ENCODE results near the gene SRSF10.
"Not testable (repeated sequence)": the region's sequence is repeated elsewhere in the genome, so short reads cannot be mapped to it uniquely, and the experiment has no call there.

SRSF10 gene

DNA sequence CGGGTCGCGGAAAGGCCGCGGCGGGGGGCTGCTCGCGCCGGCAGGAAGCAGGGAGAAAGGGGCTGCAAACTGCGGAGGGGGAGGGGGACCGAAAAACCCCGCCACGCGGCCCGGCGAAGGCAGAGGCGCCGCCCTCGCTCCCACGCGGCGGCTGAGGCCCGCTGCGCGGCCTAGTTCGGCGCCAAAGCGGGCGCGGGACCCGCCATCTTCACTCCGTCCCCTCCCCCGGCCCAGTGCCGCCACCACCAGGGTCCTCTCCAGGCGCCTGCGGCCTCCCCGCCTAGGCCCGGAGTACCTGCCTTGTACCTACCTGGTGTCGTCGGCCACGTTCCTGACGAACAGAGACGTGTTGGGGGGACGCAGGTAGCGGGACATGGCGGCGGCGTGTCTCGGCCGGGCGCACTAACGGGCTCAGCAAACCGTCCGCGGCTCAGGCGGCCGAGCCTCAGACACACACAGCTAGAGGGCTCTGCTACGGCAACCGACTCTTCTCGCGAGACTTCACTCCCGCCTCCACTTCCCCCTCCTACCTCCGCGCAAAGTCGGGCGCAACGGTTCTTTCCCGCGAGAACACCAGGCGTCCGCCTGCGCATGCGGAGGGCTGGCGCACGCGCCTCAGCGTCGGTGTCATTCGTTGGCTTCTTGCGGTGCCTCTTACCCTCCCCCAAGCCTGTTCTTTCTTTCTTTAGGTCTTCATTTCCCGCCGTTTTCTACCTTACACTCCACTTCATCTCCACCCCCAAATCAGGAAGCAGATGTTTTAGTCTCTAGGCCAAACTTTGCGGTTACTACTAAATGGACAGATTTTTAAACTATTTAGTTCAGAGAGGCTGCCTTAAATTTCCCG, at the start of gene SRSF10:
SRSF10 (minus strand) TSS at position 447 of the 847 bp plus-strand sequence; CDS start at position 375, 72 bp downstream.
- DNase-seq = peak; percentile 99 to 100

DNA sequence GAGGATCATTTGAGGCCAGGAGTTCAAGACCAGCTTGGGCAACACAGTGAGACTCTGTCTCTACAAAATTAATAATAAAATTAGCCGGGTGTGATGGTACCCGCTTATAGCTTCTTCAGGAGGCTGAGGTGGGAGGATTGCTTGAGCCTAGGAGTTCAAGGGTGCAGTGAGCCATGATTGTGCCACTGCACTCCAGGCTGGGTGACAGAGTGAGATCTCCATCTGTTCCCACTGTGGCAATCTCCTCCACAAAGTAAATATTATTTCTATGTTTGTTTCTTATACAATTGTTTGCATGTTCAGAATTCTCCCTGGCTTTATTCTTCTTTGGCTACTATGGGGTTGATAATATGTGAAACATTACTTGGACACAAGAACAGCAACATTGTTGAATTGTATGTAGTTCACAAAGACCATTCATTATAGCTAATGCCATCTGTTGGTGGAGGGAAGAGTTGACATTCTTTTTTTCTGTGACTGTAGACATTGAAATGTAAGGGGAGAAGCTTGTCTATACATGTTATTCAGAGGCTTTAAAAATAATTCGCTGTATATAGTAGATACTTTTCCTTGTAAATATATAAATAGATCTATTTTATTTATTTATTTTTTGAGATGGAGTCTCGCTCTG, 47.8 kb upstream of the SRSF10 start:
- DNase-seq = peak; percentile 28 to 51

DNA sequence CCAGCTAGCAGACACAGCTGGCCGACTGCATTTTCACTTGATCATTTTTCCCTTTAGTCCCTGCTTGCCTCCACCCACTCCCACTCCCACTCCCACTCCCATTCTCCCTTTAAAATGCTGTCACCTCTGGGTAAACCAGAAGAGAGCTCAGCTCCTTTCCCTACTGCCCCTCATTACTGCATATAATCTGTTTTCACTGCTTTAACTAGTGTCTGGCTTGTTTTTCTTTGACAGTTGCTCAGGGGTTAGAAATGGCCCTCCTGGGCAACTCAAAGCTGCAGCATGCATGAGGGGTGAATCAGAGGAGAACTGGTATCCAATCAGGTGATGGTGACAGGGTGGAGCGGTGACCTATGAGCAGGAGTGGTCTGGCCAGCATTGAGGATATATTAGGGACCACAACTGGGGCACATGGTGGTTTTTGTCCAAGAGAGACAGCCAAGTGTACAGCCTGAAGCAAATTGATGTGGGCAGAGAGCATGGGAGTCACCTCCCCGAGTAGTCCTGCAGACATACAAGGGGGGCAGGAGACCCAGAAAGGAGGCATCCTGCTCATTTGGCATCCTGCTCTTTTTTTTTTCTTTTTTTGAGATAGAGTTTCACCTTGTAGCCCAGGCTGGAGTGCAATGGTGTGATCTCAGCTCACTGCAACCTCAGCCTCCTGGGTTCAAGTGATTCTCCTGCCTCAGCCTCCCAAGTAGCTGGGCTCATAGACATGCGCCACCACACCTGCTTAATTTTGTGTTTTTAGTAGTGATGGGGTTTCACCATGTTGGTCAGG, 42.6 kb upstream of the SRSF10 start:
- no peak for DNase-seq

DNA sequence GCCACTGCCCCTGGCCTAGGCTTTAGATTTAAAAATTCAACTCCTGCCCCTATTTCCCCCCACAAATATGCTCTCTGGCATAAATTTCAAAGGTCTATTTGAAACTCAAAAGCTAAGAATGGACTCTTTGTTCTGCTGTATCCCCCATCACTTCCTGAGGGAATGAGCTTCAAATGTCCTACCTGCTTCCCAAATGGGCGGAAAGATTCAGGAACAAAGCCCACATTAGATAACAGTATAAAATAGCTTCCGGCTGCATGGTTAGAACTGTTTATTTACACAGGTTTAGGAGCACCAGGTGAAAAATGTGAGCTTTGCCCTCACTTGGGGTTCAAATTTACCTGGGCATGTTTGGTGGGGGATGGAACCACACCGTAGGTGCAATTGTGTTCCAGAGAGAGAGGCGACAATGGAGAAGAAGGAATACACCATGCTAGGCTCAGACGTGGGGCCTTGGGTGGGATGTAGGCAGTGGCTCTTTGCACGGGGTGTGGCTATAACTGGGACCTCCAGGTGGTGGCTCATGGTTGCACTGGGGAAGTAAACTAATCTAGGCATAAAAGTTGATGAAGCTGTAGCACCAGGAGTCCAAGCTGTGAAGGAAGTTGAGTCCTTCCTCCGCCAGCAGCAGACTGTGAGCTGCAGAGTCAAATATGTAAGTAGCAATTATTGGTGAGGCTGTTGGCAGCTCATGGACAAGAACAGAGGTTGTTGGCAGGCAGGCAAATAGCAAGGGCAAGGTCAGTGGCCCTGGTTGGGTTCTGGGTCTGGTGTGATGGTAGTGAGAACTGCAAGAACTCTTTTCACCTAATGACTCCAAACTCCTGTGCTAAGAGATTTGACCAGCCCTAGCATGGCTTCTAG, 41.5 kb upstream of the SRSF10 start:
- no peak for DNase-seq

DNA sequence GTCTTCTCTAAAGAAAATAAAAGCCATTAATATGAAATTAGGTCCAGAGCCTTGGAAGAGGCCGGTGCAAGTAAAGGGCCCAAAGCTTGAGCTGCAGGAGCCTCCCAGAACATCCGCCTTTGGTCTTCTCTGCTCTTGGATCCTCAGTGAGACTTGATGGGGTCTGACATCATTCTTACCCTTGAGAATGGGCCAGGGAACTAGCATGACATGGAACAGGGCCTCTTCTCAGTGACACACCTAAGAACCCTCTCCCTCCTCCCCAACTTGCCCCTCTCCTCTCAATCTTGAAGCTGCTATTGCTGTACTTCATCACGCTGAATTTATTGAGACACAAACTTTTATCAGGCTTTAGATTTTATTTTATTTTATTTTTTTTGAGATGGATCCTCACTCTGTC, 40.3 kb upstream of the SRSF10 start:
- no peak for DNase-seq

DNA sequence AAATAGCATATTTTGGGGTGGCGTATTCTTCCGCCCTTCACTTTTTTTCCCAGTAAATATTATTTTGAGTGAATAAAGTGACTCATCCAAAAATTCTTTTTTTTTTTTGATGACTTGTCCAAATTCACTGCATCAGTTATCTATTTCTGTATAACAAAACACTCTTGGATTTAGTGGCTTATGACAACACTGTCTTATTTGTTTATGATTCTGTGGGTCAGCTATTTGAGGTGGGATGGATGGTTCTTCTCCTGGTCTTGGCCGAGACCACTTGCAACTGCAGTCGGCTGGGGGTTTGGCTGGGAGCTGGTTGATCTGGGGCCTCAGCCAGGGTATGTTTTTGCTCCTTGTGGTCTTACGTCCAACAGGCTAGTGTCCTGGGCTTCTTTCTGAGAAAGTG, 39.9 kb upstream of the SRSF10 start:
- no peak for DNase-seq

DNA sequence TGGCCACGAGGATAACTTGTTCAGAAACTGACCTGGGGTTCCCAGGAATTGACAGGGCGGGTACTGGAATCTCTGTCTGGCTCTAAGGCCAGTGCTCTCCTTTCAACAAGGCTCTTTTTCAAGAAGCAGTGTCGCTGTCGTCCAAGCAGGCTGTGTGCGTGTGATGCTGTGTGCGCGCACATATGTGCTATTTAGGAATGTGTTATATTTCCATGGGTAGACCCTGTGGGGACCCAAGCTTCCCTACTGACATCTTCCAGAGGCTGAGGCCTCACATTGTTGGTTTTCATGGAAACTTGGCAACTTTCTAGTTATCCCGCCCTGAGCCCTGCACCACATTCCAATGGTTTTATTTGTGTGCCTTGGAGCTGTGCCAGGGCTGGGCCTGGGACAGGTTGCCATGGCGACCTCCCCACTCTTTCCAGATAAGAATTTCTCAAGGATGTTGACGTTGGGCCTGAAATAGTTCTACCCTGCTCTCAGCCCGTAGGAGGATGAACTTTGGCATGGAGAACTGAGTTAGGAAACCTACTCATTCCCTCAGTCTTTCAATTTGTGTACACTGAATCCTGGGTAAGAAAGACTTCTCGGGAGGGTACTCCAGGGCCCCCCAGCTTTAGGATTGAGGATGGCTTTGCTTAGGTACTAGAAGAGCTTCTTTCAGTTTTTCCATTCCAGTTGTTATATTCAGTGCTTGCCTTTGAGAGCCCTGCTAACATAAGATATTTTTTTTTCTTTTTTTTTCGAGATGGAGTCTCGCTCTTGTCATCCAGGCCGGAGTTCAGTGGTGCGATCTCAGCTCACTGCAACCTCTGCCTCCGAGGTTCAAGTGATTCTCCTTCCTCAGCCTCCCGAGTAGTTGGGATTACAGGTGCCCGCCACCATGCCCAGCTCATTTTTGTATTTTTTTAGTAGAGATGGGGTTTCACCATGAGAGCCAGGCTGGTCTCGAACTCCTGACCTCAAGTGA, 38.8 kb upstream of the SRSF10 start:
- peak; percentile 22 to 91 for DNase-seq

DNA sequence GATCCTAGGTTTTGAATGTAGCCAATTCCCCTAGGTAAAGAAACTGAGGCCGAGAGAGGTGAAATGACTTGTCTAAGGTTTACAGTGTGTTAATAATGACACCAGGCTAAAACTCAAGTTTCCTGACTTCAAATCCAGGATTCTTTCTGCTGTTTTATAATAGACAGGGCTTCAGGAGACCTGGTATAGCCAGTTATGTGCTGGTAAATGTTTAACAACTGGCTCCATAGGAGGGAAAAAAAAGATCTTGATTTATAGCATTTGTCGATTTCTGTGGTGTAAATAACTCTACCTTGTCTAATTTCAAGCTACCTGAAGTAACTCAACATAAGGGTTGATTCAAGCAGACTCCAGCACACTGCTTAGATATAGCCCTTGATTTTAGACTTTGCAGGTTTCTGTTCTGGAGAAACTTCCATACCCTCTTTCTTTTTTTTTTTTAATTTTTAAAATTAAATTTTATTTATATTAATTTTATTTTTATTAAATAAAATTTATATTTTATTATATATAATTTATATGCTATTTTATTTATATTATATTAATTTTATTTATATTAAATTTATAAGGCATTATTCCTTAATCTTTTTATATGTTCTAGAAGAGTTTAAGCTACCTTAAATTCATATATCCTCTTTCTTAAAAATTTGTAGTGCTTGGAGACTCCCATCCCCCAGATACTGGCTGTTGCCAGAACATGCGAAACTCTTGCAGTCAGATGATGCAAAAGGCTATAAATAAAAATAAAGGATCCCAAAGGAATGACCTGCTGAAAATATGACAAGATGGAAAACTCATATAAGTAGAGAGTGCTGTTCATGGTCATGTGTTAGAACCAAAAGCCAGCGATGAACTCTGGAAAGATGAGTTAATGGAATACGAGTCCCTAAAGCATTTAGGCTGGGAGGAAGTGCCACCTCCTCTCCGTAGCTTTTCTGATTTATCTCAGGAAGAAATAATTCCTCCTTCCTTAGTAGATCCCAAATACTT, 35.4 kb upstream of the SRSF10 start:
- no peak for DNase-seq

DNA sequence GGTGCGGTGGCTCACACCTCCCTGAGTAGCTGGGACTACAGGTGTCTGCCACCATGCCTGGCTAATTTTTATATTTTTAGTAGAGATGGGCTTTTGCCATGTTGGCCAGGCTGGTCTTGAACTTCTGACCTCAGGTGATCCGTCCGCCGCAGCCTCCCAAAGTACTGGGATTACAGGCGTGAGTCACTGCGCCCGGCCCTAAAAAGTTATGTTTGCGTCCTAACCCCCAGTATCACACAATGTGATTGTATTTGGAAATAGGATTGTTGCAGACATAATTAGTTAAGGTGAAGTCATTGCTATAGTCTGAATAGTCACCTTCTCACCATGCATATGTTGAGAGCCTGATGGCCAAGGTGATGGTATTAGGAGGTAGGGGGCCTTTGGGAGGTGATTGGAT, 32.8 kb upstream of the SRSF10 start:
- not testable (repeated sequence) for DNase-seq

DNA sequence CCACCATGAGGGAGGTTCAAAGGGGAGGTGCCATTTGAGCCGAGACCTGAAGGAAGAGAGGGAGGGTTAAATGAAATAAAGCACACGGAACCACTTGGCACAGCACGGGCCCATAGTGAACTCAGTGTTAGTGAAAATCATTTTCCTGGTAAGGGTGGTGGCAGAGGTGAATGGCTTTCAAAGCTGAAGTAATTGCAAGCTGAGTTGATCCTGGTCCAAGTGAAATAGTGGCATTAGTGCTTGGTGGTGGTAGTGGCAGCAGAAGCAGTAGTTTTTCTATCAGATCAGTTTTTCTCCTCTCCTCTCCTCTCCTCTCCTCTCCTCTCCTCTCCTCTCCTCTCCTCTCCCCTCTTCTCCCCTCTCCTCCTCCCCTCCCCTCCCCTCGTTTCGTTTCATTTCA, 30.5 kb upstream of the SRSF10 start:
- DNase-seq = no peak

DNA sequence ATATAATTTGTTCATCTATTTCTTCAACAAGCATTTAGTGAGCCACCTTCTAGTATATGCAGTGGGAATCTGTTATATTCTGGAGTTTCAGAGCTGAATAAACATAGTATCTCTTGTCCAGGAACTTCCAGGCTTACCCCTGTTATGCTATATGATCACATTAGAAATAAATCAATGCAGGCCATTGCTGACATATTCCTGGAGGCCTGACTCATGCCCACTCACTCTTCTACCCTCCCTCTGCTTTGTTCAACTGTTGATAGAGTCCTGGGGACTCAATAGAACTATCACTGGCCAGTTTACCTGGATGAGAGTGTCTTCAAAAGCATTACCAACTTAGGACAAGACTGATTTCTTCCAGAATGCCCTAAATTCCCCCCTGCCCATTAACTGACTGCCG, 29.3 kb upstream of the SRSF10 start:
- DNase-seq = no peak

DNA sequence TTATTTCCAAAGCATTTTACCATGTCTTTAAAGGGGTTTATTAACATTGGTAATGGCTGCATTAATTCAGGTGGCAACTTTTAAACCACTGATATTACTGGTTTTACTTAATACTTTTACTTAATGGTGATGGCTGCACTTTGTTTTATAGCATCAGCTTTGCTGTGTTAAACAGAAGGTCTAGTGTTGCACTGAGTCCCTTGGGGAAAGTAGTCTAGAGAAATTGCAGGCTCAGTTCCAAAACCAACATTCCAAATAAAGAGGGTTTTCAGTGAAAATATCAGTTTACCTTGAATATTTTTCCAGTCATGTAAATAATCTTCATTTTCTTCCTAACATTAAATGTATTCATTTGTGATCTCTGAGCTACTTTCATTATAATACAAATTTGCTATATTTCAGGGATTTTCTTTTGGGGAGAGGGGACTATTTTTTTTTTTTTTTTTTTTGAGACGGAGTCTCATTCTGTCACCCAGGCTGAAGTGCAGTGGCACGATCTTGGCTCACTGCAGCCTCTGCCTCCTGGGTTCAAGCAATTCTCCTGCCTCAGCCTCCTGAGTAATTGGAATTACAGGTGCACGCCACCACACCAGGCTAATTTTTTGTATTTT, 28.6 kb upstream of the SRSF10 start:
- peak; percentile 32 to 81 for DNase-seq

DNA sequence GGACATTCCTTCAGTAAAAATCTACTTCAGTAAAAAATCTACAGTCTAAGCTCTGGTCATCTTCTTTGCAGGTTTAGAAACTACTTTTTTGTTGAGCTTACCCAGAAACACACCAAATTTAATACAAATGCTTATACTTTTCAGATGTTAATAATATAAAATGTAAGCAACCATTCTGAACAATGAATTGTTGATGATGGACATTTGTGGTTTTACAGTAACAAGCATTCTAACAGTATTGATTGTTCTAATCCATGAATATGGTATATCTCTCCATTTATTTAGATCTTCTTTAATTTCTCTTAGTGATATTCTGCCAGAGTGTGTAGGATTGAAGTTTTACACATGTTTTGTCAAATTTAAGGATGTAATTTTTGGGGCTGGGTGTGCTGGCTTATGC, 27.0 kb upstream of the SRSF10 start:
- no peak for DNase-seq

DNA sequence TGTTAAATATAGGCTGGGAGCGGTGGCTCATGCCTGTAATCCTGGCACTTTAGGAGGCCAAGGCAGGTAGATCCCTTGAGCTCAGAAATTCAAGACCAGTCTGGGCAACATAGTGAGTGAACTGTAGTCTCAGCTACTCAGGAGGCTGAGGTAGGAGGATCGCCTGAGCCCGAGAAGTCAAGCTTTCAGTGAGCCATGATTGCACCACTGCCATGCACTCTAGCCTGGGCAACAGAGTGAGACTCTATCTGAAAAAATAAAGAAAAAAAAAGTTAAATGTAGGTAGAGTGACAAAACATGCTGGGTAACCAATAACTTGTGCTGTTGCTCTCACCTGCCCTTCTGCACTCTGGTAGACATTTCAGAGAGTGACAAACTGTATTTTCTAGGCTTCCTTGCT, 25.0 kb upstream of the SRSF10 start:
- DNase-seq = no peak

DNA sequence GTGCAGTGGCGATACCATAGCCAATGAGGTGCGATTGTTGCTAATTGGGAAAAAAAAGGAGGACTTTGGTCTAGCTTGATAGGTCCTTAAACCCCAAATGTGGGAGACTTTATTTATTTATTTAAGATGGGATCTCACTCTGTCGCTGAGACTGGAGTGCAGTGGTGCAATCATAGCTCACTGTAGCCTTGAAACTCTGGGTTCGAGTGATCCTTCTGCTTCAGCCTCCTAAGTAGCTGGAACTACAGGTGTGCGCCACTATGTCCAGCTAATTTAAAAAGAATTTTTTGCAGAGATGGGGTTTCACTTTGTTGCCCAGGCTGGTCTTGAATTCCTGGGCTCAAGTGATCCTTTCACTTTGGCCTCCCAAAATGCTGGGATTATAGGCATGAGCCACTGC, 24.0 kb upstream of the SRSF10 start:
- DNase-seq = no peak

DNA sequence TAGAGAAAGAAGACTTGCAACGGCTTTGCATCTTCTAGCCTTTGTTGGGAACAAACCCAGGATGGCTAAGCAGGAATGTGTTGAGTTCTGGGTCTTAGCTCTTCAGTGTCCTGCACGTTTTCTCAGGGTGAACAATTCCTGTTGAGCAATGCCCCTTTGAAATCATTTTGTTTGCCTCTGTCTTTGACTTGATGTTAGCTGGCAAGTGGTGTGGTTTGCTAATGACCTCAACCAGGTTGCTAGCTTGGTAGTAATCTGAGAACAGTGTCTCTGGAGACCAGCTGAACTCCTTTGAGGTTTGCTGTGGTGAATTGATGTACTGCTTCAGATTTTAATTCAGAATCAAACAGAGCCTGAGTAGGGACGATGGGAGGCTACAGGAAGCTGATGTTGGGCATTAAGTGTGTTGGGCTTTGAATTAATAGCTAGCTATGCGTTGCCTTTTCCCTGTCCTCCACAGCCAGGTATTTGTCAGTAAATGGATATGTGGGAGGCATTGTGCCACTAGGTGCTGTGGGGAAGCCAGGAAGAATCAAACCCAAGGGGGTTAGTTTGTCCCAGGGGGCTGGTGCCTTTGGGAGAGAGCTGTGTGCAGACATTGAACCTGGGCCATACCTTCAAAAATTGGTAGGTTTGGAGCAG, 23.3 kb upstream of the SRSF10 start:
- peak in 1 of 2 experiments; percentile 15 for DNase-seq

DNA sequence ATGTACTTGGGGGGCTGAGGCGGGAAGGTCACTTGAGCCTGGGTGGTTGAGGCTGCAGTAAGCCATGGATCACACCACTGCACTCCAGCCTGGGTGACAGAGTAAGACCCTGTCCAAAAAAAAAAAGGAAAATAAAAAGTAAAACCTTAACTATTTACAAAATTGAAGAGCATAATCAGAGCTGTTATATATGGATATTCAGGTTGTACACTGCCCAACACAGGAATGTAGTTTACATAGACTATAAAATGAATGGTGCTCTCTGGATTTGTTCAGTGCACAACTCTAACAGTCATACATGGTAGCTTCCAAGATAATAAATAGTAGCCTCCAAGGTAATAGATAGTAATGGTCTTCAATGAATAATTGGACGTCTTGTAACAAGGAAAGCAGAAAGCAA, 22.6 kb upstream of the SRSF10 start:
- DNase-seq = no peak

DNA sequence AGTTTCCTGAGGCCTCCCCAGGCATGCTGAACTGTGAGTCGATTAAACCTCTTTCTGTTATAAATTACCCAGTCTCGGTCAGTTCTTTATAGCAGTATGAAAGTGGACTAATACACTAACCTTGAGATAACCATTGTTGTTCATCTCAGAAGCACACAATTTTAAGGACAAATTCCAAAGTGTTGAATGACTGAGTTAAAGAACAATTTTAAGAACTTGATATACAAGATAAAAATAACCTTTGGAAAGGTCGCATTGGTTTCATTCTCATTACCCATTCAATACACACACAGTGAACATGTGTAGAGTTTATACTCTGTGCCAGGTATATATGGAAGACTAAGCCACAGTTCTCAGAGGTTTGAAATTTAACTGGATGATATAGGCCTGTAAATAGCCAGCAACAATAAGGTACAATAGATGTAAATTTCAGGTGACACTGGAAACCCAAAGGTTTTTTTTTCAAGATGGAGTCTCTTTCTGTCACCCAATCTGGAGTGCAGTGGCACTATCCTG, 19.1 kb upstream of the SRSF10 start:
- DNase-seq = no peak

DNA sequence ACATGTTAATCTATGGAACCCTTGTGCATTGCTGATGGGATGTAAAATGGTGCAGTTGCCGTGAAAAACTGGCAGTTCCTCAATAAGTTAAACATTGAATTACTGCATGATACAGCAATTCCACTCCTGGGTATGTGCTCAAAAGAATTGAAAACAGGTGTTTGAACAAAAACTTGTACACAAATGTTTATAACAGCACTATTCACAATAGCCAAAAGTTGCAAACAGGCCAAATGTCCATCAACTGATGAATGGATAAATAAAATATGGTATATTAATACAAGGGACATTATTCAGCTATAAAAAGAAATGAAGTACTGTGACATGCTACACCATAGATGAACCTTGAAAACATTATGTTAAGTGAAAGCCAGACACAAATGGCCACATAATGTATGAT, 17.7 kb upstream of the SRSF10 start:
- DNase-seq = no peak

Measured in NCI-H446 (cell line).